SW480 (cell line): ENCODE data around the gene CDH13.

Experiments used
- DNase-seq: peaks from one replicate; pipeline ENCODE4 v3.0.0-alpha.2; 2016; ENCODE audit warnings: low spot score

CDH13 gene

DNA sequence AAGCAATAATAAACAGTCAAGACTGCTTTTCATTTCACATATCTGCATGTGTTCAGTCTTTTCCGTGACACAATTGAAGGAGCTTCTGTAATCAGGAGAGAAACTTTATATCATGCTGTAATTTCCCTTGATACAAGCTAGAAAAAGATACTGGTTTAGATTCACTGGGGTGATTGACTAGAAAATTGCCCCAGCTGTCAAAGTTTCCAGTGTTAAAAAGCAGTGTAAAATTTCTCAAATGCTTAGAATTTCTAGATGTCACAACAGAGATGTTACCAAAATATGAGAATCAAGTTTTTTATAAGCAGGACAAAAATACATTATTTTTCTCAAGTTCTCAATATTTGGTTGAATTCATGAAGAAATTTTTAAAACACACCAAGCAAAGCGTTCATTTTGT is 888.6 kb downstream of the CDH13 start:
- DNase-seq, result no peak

DNA sequence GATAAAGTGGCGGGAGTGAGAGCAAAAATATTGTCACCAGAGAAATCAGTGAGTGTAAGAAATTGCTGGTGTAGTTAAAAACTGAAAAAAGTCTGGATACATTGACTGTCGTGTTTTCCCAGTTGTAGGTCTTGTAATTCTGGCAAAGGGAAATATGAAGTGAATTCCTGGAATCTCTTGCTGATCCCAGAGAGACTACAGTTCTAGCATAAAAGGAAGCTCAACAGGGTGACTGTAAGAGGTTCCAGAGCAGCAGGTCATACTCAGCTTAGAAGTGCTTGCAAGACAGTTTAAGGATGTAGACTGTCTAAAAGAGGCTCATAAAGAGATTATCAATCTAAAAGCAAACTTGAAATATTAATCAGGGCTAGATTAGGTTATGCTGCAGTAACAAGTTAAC is 890.2 kb downstream of the CDH13 start:
- DNase-seq, result no peak

DNA sequence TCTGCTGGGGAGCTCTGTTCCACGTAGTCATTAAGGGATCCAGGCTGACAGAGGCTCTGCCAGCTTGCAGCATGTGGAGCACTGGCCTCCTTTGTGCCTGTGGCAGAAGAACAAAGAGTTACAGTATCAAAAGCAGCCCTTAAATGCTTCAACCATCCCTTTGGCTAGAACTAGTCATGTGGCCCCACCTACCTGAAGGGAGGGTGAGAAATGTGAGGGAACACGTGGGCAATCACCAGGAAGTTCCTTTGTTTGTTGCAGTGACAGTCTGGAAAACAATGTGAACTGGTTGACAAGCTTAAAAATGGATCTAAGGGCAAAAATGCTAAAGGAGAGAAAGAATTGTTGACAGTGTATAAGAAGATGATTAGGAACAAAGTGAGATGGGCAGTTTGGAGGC is 890.6 kb downstream of the CDH13 start:
- DNase-seq, result peak; percentile 11

DNA sequence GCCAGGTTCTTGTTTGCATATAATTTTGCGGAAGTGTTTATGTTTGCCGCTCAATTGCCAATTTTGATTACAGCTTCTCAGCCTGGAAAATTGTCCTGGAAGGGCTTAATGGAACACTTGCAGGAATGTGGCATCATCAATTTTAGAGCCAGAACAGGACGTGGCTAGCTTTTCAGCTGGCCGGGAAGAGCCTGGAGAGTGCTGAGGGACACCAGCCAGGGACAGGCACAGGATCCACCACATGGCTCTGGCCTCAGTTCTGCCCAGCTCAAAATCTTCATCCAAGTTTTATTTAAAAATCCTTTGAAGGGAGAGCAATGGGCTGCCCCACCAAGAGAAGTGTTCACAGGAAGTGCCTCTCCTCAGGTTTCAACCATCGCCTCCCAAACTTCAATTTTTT is 893.8 kb downstream of the CDH13 start:
- DNase-seq, result no peak

DNA sequence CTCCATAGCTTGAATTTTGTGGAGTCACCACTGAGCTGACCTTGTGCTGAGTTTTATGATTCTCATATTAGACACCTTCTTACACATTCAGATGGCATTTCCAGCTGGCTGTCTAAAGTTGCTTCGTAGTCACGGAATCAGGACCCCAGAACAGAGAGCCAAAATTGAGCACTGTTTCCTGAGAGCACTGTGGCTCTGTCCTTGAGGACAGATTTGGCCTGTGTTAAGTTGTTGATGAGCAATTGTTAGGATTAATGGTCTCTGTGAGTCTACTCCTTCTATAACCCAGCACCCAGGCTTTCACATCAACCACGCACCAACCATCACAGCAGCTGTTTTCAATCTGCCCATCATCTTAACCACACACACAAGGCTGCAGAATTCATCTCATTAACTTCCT is 903.5 kb downstream of the CDH13 start:
- no peak for DNase-seq

DNA sequence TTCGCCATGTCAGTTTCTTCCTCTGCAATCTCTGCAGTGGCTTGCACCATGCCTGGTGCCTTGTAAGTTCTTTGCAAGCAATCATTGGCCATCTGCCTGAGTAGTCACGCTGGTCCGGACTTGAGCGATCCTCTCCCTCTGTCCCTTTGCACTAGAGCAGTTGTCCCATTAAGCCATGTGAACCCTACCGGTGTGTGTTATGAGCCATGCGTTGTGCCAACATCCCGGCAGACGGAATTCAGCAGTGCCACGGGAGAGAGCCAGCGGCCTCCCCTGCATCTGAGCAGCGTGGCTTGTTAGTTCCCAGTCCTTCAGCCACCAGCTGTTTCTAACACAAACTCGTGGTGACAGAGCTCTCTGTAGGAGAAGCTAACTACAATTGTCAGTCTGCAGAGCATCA is 905.9 kb downstream of the CDH13 start:
- no peak for DNase-seq

DNA sequence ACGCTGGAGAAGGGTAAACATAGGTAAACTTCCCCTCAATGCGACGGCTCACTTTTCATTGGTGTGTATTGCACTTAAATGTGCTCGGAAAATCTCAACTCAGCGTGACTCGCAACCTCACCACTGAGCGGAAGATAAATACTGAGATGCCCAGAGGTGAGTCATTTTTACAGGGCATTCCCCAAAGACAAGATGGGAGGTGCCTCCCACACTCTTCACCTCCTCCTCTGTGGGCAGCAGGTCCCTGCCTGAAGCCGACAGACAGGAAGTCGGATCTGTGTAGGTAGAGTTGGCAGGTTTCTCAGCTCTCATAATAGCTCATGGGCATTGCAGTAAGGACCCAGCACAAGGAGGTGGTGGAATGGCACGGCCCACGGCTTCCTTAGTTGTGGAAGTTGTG is 906.4 kb downstream of the CDH13 start:
- DNase-seq, result peak; percentile 69

DNA sequence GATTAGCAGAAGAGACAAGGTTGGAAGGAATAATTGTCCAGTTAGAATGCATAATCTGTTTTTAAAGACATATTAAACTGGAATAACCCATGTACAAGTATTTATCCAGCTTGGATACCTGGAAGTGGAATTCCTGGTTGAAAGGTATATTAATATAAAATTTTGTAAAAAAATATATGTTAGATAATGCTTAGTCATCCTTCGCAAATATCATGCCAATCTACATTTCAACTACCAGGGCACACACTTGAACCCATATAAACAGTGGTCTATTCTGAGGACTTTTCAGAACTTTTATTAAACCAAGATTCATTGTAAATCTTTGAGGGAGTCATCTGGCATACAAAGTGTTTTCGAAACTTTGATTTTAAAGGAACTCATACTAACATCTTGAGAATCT is 911.9 kb downstream of the CDH13 start:
- no peak for DNase-seq

DNA sequence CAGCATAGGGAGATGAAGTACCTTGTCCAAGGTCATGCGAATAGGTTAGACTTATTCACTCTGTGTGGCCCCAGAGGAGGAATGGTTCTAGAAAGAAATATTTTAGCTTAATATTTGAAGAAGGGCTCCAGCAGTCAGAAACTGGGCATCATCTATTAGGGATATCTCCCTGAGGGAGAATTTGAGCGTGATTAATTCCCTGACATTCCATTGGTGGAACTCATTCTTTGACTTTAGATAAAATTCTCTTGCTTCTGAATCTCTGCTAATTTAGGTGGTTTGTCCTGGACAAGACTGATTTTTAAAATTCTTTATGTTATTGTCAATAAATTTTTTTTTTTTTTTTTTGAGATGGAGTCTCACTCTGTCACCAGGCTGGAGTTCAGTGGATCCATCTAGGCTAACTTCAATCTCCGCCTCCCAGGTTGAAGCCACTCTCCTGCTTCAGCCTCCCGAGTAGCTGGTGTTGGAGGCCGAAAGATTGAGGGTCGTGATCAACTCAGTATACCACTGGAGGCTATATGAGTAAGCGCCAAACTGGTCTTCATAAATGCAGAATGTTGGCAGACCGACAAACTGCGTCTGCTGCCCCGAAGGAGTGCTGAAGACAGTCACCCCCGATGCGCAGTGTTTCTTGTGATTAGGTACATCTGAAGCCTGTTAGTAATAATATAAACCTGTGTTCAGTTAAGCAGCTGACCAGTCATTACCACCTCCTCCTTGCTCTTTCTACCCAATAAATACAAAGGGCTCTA is 913.1 kb downstream of the CDH13 start:
- DNase-seq, result no peak

DNA sequence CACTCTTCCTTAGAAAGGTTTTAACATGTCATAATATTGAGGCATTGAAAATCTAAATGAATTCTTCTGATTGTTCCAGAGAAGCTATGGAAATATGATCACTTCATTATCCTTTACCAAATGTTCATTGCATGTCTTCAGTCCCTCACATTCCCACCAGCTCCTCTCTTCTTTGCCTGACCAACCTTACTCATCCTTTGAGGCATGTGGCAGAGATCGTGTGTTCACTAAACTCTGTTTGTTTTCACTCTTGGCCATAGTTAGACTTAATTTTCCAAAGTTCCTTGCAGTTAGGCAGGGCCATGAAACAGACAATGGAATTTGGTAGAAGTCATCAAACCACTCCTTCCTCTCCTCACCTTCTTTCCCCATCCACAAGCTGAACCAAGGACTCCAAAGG is 914.5 kb downstream of the CDH13 start:
- DNase-seq, result no peak

DNA sequence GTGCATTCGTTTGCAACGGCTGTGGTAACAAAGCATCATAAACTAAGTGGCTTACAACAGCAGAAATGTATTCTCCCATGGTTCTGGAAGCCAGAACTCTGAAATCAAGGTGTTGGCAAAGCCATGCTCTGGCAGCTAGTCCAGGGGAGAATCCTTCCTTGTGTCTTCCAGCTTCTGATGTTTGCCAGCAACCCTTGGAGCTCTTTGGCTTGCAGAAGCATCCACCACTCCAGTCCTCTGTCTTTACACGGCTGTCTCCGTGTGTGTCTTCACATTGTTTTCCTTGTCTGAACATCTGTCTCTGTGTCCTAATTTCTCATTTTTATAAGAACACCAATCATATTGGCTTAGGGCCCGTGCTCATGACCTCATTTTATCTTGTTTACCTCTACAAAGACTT is 915.7 kb downstream of the CDH13 start:
- no peak for DNase-seq

DNA sequence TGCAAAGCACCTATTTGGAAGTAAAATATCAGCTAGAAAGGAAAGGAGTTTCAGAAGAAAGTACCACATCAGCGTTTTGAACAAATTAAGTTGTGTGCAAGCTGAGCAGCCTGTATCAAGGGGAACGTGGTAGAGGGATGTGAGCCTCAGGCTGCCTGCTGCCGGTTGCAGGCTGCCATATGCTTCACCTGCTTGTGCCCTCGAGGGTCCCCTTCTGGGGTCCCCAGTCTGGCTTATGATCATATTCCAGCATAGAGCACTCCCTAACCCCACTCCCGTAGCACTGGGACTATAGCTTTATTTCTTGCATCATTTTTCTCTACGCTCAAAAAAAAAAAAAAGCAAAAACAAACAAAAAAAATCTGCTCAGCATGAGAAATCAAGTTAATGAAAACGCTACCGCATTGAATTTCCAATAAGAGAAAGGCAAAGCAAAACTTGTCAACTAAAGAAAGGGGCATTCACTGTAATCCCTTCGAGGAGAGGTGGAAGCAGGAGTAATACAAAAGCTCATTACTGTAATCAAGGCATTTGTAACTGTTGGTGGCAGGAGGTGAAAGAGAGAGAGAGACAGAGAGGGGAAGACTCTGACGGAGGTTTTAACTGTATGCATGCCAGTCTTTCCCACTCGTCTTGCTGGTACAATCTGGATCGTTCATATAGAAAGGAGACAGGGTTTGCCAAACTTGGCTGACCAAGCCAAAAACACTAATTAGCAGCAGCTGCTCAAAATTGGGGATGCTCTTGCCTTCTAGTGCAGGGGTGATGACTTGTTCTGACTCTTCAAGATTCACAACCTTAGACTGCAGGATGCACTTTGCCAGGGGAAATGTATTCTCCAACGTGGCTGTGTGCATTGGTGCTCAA is 922.8 kb downstream of the CDH13 start:
- no peak for DNase-seq

DNA sequence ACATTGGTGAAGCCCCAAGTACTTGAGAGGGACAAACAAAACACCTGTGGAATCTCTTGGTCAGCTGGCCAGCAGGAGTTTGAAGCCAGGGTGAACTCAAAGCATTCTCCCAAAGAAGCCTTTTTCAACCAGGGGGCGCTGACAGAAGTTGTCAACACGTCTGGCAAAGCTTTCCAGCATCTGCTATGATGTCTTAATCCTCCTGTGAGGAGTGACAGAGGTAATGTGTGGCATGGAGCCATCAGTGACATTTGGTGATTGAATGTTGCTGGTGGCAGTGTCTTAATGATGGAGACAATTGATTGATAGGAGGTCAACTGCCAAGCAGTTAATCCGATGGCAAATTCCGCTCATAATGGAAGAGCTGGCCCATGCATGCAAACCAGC is 923.4 kb downstream of the CDH13 start:
- DNase-seq, result no peak

DNA sequence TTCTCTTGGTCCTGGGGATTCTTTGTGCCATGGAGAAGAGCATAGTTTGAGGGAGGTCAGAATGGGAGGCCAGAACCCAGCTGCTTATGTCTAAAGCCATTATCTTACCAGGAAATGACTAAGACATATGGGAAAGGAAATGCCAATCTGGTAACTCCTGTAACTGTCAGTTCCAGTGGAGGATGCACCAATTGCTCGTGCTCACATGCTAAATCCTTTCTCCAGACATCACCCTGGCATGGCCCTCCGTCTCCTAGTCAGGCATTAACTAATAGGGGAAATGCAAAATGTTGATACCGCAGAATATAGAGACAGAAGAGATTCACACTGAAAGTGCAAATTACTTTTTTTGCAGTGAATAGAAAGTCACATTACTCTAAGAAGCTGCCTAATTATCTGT is 925.5 kb downstream of the CDH13 start:
- DNase-seq, result no peak

DNA sequence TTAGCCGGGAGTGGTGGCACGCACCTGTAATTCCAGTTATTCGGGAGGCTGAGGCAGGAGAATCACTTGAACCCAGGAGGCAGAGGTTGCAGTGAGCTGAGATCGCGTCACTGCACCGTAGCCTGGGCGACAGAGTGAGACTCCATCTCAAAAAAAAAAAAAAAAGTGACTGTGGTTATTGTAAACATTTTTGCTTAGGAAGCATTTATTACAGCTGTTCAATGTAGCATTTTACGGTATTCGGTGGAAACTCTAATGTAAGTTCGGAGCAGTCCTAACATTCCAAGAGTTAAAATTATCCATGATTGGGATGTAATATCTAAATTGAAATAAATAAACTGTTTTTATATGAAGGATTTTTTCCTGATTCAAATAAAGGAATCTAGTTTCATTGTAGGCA is 926.2 kb downstream of the CDH13 start:
- DNase-seq, result no peak

DNA sequence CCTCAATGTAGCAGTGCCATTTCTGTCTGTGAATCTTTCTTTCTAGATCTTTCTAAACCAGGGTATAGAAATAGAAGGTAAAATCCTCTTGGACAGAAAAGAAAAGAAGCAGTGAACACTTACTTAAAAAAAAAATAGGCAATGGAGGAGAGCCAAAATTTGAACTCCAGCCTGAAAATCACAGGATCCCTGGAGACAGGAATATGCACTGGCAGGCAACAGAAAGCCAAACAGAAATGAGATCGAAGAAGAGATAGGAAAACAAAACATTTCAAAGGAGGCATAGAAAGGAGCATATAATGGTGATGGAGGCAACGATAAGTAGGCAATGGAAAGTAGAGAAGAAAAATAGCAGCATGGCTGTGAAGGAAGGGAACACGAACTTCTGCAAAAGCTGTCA is 927.3 kb downstream of the CDH13 start:
- no peak for DNase-seq

DNA sequence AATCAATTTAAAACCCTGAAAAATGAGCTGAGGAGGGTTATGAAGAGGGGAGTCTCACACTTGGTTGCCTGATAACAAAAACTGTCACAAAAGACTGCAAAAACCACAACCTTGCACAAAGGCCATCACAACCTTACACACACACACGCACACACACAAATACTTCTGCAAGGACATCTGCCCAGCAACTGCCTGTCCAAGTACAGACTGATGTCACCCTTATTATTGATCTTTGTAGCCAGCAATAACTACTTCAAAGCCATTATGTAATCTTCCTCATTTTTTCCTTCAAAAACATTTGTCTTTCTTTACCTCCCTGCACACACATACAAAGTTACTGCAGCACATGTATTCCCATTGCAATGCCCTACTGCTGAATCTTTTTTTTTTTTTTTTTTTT is 927.8 kb downstream of the CDH13 start:
- DNase-seq, result no peak

DNA sequence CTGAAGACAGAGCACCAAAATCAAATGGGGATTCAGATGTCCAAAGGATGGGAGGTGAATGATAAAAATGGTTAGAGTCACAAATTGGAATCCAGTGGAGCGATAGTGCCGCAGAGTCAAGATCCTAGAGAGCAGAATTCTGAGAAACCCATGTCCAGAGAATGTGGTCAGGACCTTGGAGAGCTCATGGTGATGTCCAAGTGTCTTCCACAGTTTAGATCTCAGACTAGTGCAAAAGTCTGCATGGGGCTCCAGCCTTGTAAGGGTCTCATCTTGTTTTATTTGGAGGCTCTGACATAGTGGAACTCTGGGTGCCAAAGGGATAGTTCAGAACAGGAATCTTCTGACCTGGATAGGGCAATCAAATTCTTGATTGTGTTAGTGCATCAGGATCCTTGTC is 935.1 kb downstream of the CDH13 start:
- no peak for DNase-seq

DNA sequence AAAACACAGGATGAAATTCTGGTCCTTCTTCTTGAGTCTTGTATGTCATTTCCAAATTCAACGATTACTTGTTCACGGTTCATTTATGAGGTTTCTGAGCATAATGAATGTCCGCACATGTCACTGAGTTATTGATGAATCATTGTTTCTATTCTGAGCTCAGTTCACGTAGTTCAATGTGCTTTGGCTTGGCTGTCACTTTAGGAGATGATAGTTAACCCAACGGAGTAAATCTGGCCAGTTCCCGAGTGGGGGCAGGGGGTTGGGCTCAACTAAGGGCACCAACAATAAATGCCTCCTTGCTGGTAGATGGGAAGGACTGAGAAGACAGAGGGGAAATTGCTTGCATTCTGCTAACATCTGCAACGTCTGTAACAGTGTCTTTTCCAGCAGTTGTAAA is 941.6 kb downstream of the CDH13 start:
- no peak for DNase-seq

DNA sequence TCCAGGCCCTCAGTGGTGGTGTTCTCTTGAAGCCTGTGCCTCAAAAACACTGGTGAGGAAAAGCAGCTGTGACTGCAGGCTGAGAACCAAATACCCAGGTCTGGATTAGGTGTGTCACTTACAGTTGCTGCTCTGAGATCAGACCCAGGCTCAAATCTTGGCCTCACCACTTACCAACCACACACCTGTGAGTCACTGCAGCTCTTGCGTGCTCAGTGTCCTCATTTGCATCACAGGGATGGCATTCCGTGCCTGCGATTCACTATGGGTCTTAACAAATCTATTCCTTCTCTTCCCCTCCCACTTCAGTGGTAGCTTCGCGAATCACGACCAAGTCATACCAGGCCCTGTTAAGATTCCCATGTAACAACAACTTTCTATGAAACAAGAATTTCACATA is 947.6 kb downstream of the CDH13 start:
- peak; percentile 72 for DNase-seq

DNA sequence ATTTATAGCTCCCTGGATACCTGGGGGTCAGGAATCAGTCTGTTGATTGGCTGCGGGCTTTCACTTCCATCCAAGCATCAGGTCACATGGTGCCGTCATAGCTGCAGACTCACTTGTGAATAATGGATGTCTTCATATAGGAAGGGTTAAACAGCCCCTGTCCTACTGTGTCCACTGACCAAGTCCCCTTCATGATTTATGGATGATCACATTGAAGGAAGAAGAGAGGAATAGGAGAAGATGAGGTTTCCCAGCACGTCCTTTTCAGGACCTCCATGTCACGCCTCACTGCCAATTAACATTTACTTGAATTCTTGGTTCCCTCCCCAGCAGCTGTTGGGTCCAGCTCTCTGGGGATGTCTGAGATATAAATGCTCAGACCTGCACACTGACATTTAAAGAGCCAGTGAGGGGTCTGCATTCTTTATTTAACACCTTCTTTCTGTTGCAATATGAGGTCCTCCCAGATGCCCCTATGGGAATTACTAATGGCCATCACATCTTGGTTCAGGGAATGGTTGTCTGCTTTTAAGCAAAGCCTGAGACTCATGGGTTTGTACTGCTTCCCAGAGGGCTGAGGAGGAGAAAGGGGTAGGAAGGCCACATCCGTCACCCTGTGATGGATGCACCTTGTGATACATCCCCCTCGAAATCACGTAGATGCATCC is 950.4 kb downstream of the CDH13 start:
- no peak for DNase-seq

DNA sequence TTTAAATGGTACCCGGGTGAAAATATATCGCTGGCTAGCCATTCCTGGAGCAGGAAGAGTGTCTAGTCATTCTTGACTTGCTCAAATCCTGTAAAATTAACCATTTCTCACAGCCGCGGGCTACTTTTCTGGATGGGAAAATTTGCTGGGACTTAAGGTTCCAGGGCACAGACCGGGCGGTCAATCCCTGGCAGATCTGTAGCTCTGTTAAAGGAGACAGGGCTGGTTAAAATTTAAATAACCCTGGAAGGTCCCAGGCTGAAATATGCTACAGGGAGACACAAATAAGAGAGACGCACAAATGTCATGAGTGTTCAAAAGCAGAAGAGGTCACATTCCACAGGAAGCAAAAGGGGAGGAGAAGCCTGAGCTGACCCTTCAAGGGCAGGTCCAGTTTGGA is 951.4 kb downstream of the CDH13 start:
- DNase-seq, result no peak

DNA sequence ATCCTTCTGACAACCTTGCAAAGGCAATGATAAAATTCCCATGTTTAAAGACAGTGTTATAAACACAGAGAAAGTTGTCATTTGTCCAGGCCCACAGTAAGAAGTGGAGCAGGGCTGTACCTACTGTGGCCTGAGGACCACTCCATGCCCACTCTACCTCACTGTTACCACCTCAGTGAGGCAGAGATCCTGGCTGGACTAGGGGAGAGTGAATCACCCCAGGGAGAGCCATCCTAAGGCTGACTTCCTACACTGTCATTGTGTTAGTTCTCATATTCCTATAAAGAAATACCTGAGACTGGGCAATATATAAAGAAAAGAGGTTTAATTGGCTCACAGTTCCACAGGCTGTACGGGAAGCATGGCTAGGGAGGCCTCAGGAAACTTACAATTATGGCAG is 952.3 kb downstream of the CDH13 start:
- no peak for DNase-seq
